ENCODE data around the gene ABCG1.

The ABCG1 gene

GRCh38 chr21:42343556-42343955, 124.6 kb downstream of the ABCG1 start:
- H3K4me3 ChIP-seq (ENCODE audit: low read depth, low read length): no peak overlapping the region
- TF ChIP-seq CTCF (IDR thresholded peaks at IDR 0.05; ENCODE audit: low read depth, low read length): no peak
- DNase-seq (ENCODE audit: low read depth, low spot score): no peak
- in situ Hi-C loops (cut with HindIII; ENCODE audit: low sequenced_read_pairs): no loop called here

- no peak for TF ChIP-seq CTCF (IDR thresholded peaks at IDR 0.05; ENCODE audit: low read depth, low read length)
- in situ Hi-C loops (cut with HindIII; ENCODE audit: low sequenced_read_pairs): no loop called here
- DNase-seq (ENCODE audit: low read depth, low spot score): no peak
- no peak overlapping the region for H3K4me3 ChIP-seq (ENCODE audit: low read depth, low read length)
These were observed 125.1 kb downstream of the ABCG1 start for GRCh38 chr21:42343963-42344510.

GRCh38 chr21:42344631-42345030, 125.7 kb downstream of the ABCG1 start:
- DNase-seq (ENCODE audit: low read depth, low spot score): no peak
- in situ Hi-C loops (cut with HindIII; ENCODE audit: low sequenced_read_pairs): no loop called here
- TF ChIP-seq CTCF (IDR thresholded peaks at IDR 0.05; ENCODE audit: low read depth, low read length): no peak
- no peak overlapping the region for H3K4me3 ChIP-seq (ENCODE audit: low read depth, low read length)

- no peak for DNase-seq (ENCODE audit: low read depth, low spot score)
- in situ Hi-C loops (cut with HindIII; ENCODE audit: low sequenced_read_pairs): no loop called here
- no peak overlapping the region for H3K4me3 ChIP-seq (ENCODE audit: low read depth, low read length)
- no peak for TF ChIP-seq CTCF (IDR thresholded peaks at IDR 0.05; ENCODE audit: low read depth, low read length)
These were observed 127.5 kb downstream of the ABCG1 start for GRCh38 chr21:42346441-42346840.
